Measurements from ENCODE around the gene SARDH.

SARDH gene

GRCh38 chr9:133727277-133727875, 10.8 kb downstream of the SARDH start:
- Histone ChIP-seq H3K36me3 (ENCODE audit: insufficient read depth, low read depth, low read length) (no peaks in the 10 kb centered on the region), H3K9me3 (ENCODE audit: insufficient read depth, low read depth, low read length) (no peaks in the 10 kb centered on the region), H3K27me3 (ENCODE audit: insufficient read depth, low read length) (no peaks in the 10 kb centered on the region), H3K4me1 (ENCODE audit: insufficient read depth, low read length) (no peaks in the 10 kb centered on the region), H3K27ac (ENCODE audit: low read length) (no peak overlapping the region), H3K9ac (ENCODE audit: low read depth, low read length) (no peak overlapping the region), H3K4me3 (ENCODE audit: low read length) (no peak overlapping the region)

GRCh38 chr9:133726401-133727276, 11.5 kb downstream of the SARDH start:
- Histone ChIP-seq H3K4me1 (ENCODE audit: insufficient read depth, low read length) (no peaks in the 10 kb centered on the region), H3K36me3 (ENCODE audit: insufficient read depth, low read depth, low read length) (no peaks in the 10 kb centered on the region), H3K27ac (ENCODE audit: low read length) (no peak overlapping the region), H3K9me3 (ENCODE audit: insufficient read depth, low read depth, low read length) (no peaks in the 10 kb centered on the region), H3K9ac (ENCODE audit: low read depth, low read length) (no peak overlapping the region), H3K27me3 (ENCODE audit: insufficient read depth, low read length) (no peaks in the 10 kb centered on the region), H3K4me3 (ENCODE audit: low read length) (no peak overlapping the region)

GRCh38 chr9:133725886-133726285, 12.3 kb downstream of the SARDH start:
- H3K36me3 ChIP-seq (ENCODE audit: insufficient read depth, low read depth, low read length): no peaks in the 10 kb centered on the region
- H3K27me3 ChIP-seq (ENCODE audit: insufficient read depth, low read length): no peaks in the 10 kb centered on the region
- no peak overlapping the region for H3K27ac ChIP-seq (ENCODE audit: low read length)

GRCh38 chr9:133718563-133719315, 19.4 kb downstream of the SARDH start:
- Histone ChIP-seq H3K4me1 (ENCODE audit: insufficient read depth, low read length) (no peaks in the 10 kb centered on the region), H3K9me3 (ENCODE audit: insufficient read depth, low read depth, low read length) (no peaks in the 10 kb centered on the region), H3K4me3 (ENCODE audit: low read length) (no peak overlapping the region)

More at GRCh38 chr9:133725886-133726285, 12.3 kb downstream of the SARDH start:
- no peak overlapping the region for H3K4me3 ChIP-seq (ENCODE audit: low read length)
- H3K9ac ChIP-seq (ENCODE audit: low read depth, low read length): no peak overlapping the region
- H3K9me3 ChIP-seq (ENCODE audit: insufficient read depth, low read depth, low read length): no peaks in the 10 kb centered on the region
- H3K4me1 ChIP-seq (ENCODE audit: insufficient read depth, low read length): no peaks in the 10 kb centered on the region

GRCh38 chr9:133717113-133718031, 20.8 kb downstream of the SARDH start:
- no peak overlapping the region for H3K4me3 ChIP-seq (ENCODE audit: low read length)
- no peak overlapping the region for H3K9ac ChIP-seq (ENCODE audit: low read depth, low read length)
- no peaks in the 10 kb centered on the region for H3K27me3 ChIP-seq (ENCODE audit: insufficient read depth, low read length)
- no peaks in the 10 kb centered on the region for H3K36me3 ChIP-seq (ENCODE audit: insufficient read depth, low read depth, low read length)
- H3K4me1 ChIP-seq (ENCODE audit: insufficient read depth, low read length): no peaks in the 10 kb centered on the region
- no peak overlapping the region for H3K27ac ChIP-seq (ENCODE audit: low read length)
- H3K9me3 ChIP-seq (ENCODE audit: insufficient read depth, low read depth, low read length): no peaks in the 10 kb centered on the region

More at GRCh38 chr9:133718563-133719315, 19.4 kb downstream of the SARDH start:
- Histone ChIP-seq H3K27ac (ENCODE audit: low read length) (no peak overlapping the region), H3K36me3 (ENCODE audit: insufficient read depth, low read depth, low read length) (no peaks in the 10 kb centered on the region), H3K9ac (ENCODE audit: low read depth, low read length) (no peak overlapping the region), H3K27me3 (ENCODE audit: insufficient read depth, low read length) (no peaks in the 10 kb centered on the region)

- Histone ChIP-seq H3K36me3 (ENCODE audit: insufficient read depth, low read depth, low read length) (no peaks in the 10 kb centered on the region), H3K9me3 (ENCODE audit: insufficient read depth, low read depth, low read length) (no peaks in the 10 kb centered on the region), H3K4me3 (ENCODE audit: low read length) (no peak overlapping the region), H3K4me1 (ENCODE audit: insufficient read depth, low read length) (no peaks in the 10 kb centered on the region), H3K27ac (ENCODE audit: low read length) (no peak overlapping the region), H3K27me3 (ENCODE audit: insufficient read depth, low read length) (no peaks in the 10 kb centered on the region), H3K9ac (ENCODE audit: low read depth, low read length) (no peak overlapping the region)
Observed at GRCh38 chr9:133716564-133717112, 21.5 kb downstream of the SARDH start.

- no peak overlapping the region for H3K27ac ChIP-seq (ENCODE audit: low read length)
- no peaks in the 10 kb centered on the region for H3K4me1 ChIP-seq (ENCODE audit: insufficient read depth, low read length)
- H3K27me3 ChIP-seq (ENCODE audit: insufficient read depth, low read length): no peaks in the 10 kb centered on the region
- H3K9me3 ChIP-seq (ENCODE audit: insufficient read depth, low read depth, low read length): no peaks in the 10 kb centered on the region
- no peak overlapping the region for H3K4me3 ChIP-seq (ENCODE audit: low read length)
- no peaks in the 10 kb centered on the region for H3K36me3 ChIP-seq (ENCODE audit: insufficient read depth, low read depth, low read length)
- H3K9ac ChIP-seq (ENCODE audit: low read depth, low read length): no peak overlapping the region
Observed at GRCh38 chr9:133715866-133716563, 22.1 kb downstream of the SARDH start.

- Histone ChIP-seq H3K36me3 (ENCODE audit: insufficient read depth, low read depth, low read length) (no peaks in the 10 kb centered on the region), H3K27me3 (ENCODE audit: insufficient read depth, low read length) (no peaks in the 10 kb centered on the region), H3K4me3 (ENCODE audit: low read length) (no peak overlapping the region), H3K4me1 (ENCODE audit: insufficient read depth, low read length) (no peaks in the 10 kb centered on the region), H3K9ac (ENCODE audit: low read depth, low read length) (no peak overlapping the region), H3K9me3 (ENCODE audit: insufficient read depth, low read depth, low read length) (no peaks in the 10 kb centered on the region), H3K27ac (ENCODE audit: low read length) (no peak overlapping the region)
Observed at GRCh38 chr9:133715295-133715865, 22.8 kb downstream of the SARDH start.

GRCh38 chr9:133714606-133715294, 23.4 kb downstream of the SARDH start:
- H3K36me3 ChIP-seq (ENCODE audit: insufficient read depth, low read depth, low read length): no peaks in the 10 kb centered on the region
- no peak overlapping the region for H3K4me3 ChIP-seq (ENCODE audit: low read length)
- no peaks in the 10 kb centered on the region for H3K27me3 ChIP-seq (ENCODE audit: insufficient read depth, low read length)
- no peaks in the 10 kb centered on the region for H3K9me3 ChIP-seq (ENCODE audit: insufficient read depth, low read depth, low read length)
- no peak overlapping the region for H3K27ac ChIP-seq (ENCODE audit: low read length)
- H3K9ac ChIP-seq (ENCODE audit: low read depth, low read length): no peak overlapping the region
- no peaks in the 10 kb centered on the region for H3K4me1 ChIP-seq (ENCODE audit: insufficient read depth, low read length)

- H3K9ac ChIP-seq (ENCODE audit: low read depth, low read length): no peak overlapping the region
- no peaks in the 10 kb centered on the region for H3K9me3 ChIP-seq (ENCODE audit: insufficient read depth, low read depth, low read length)
- no peak overlapping the region for H3K27ac ChIP-seq (ENCODE audit: low read length)
- no peaks in the 10 kb centered on the region for H3K27me3 ChIP-seq (ENCODE audit: insufficient read depth, low read length)
- no peaks in the 10 kb centered on the region for H3K4me1 ChIP-seq (ENCODE audit: insufficient read depth, low read length)
- H3K36me3 ChIP-seq (ENCODE audit: insufficient read depth, low read depth, low read length): no peaks in the 10 kb centered on the region
- H3K4me3 ChIP-seq (ENCODE audit: low read length): no peak overlapping the region
Observed at GRCh38 chr9:133713960-133714495, 24.1 kb downstream of the SARDH start.

Data from iPS-20b (cell line).